Immature natural killer cell (primary cell): ENCODE data around the gene FTL. TPM values are rescaled to one million over a fixed set of nuclear protein-coding genes. Genes with fewer than 3 reads are reported as not detected.

Experiments
- DNase-seq, 3 donors: peaks; one replicate each; pipeline ENCODE4 v3.0.0; 2022; ENCODE audit warnings: mixed read lengths in 1 of 3
- H3K27ac Mint-ChIP-seq, 6 donors: one replicate each; pipeline ENCODE4 v1.8.0; 2020; ENCODE audit warnings: mixed read lengths in 6 of 6, mild to moderate bottlenecking in 5 of 6, inconsistent platforms in 4 of 6, moderate library complexity in 3 of 6
- H3K27me3 Mint-ChIP-seq, 3 donors: one replicate each; pipeline ENCODE4 v1.8.0; 2020 to 2021; ENCODE audit warnings: low read depth in 3 of 3, mild to moderate bottlenecking in 3 of 3, mixed read lengths in 3 of 3, moderate library complexity in 3 of 3, inconsistent platforms in 1 of 3
- H3K36me3 Mint-ChIP-seq, 3 donors: one replicate each; pipeline ENCODE4 v1.8.0; 2020; ENCODE audit warnings: mixed read lengths in 3 of 3, inconsistent platforms in 2 of 3, mild to moderate bottlenecking in 2 of 3
- H3K4me1 Mint-ChIP-seq, 2 donors: one replicate each; pipeline ENCODE4 v1.8.0; 2020; ENCODE audit warnings: inconsistent platforms in 2 of 2, mild to moderate bottlenecking in 2 of 2, mixed read lengths in 2 of 2, moderate library complexity in 1 of 2
- H3K4me3 Mint-ChIP-seq, 5 donors: one replicate each; pipeline ENCODE4 v1.8.0; 2020; ENCODE audit warnings: mild to moderate bottlenecking in 5 of 5, mixed read lengths in 5 of 5, inconsistent platforms in 3 of 5, moderate library complexity in 3 of 5
- H3K9me3 Mint-ChIP-seq, 6 donors: one replicate each; pipeline ENCODE4 v1.8.0; 2020; ENCODE audit warnings: mild to moderate bottlenecking in 6 of 6, mixed read lengths in 6 of 6, inconsistent platforms in 4 of 6, moderate library complexity in 3 of 6
- polyA plus RNA-seq, 3 donors: library from polyadenylated mRNA; unstranded; fragments of 300-500 nt; fragmentation: Illumina TruSeq; gene quantifications; one replicate each; pipeline ENCODE4 v1.2.3, GENCODE V29; 2021

Gene FTL
- polyA plus RNA-seq, 3 donors from 2014 or later = 3,472 to 4,403 (median 4,065) TPM

- peaks cover 27 to 38% of the 10 kb centered on the region in 2 donors for H3K4me1 Mint-ChIP-seq
- peaks cover 0 to 4% (median 0%) of the 10 kb centered on the region in 3 donors for H3K36me3 Mint-ChIP-seq
- H3K27me3 Mint-ChIP-seq = peaks cover 4 to 5% (median 5%) of the 10 kb centered on the region in 3 donors
- peak overlapping the region; percentile 90 to 99 (median 96) for H3K27ac Mint-ChIP-seq
- H3K4me3 Mint-ChIP-seq = peak overlapping the region; percentile 91 to 99 (median 95)
- DNase-seq = no peak
- H3K9me3 Mint-ChIP-seq = no peaks in the 10 kb centered on the region
Observed at GRCh38 chr19:48994035-48994386, 28.9 kb downstream of the FTL start.

- Mint-ChIP-seq H3K36me3 (no peaks in the 10 kb centered on the region), H3K27ac (peak overlapping the region in 1 of 6 donors; percentile 21)
Observed at GRCh38 chr19:48997972-48998371, 32.9 kb downstream of the FTL start.

GRCh38 chr19:48999481-49000325 is 34.6 kb downstream of the FTL start:
- no peak overlapping the region for H3K27ac Mint-ChIP-seq

More at GRCh38 chr19:48997972-48998371, 32.9 kb downstream of the FTL start:
- no peaks in the 10 kb centered on the region for H3K9me3 Mint-ChIP-seq
- H3K4me1 Mint-ChIP-seq = peaks cover 18 to 33% of the 10 kb centered on the region in 2 donors
- peak in 2 of 3 donors; percentile 14 to 30 for DNase-seq
- no peak overlapping the region for H3K4me3 Mint-ChIP-seq
- H3K27me3 Mint-ChIP-seq = peaks cover 0 to 5% (median 4%) of the 10 kb centered on the region in 3 donors

GRCh38 chr19:49004133-49004532 is 39.0 kb downstream of the FTL start:
- peaks cover 3 to 14% (median 7%) of the 10 kb centered on the region in 3 donors for H3K36me3 Mint-ChIP-seq

More at GRCh38 chr19:48999481-49000325, 34.6 kb downstream of the FTL start:
- Mint-ChIP-seq H3K4me3 (no peak overlapping the region), H3K36me3 (peaks cover 3 to 6% (median 4%) of the 10 kb centered on the region in 3 donors), H3K27me3 (no peaks in the 10 kb centered on the region), H3K9me3 (no peaks in the 10 kb centered on the region), H3K4me1 (peaks cover 8 to 21% of the 10 kb centered on the region in 2 donors)
- DNase-seq = peak; percentile 29 to 49 (median 34)

GRCh38 chr19:49004964-49005614 is 40.0 kb downstream of the FTL start:
- no peak overlapping the region for H3K27ac Mint-ChIP-seq
- H3K4me3 Mint-ChIP-seq = no peak overlapping the region

More at GRCh38 chr19:49004133-49004532, 39.0 kb downstream of the FTL start:
- no peak overlapping the region for H3K27ac Mint-ChIP-seq
- H3K9me3 Mint-ChIP-seq = no peaks in the 10 kb centered on the region
- no peak overlapping the region for H3K4me3 Mint-ChIP-seq
- H3K4me1 Mint-ChIP-seq = peaks cover 1 to 8% of the 10 kb centered on the region in 2 donors
- no peaks in the 10 kb centered on the region for H3K27me3 Mint-ChIP-seq
- DNase-seq = no peak

GRCh38 chr19:49006905-49007304 is 41.8 kb downstream of the FTL start:
- Mint-ChIP-seq H3K27me3 (peaks cover 0 to 1% (median 0%) of the 10 kb centered on the region in 3 donors), H3K9me3 (no peaks in the 10 kb centered on the region), H3K4me1 (no peaks in the 10 kb centered on the region), H3K4me3 (no peak overlapping the region), H3K36me3 (peaks cover 3 to 21% (median 11%) of the 10 kb centered on the region in 3 donors), H3K27ac (no peak overlapping the region)
- DNase-seq = no peak

More at GRCh38 chr19:49004964-49005614, 40.0 kb downstream of the FTL start:
- Mint-ChIP-seq H3K36me3 (peaks cover 3 to 17% (median 7%) of the 10 kb centered on the region in 3 donors), H3K27me3 (peaks cover 0 to under 1% (median 0%) of the 10 kb centered on the region in 3 donors), H3K9me3 (no peaks in the 10 kb centered on the region), H3K4me1 (no peaks in the 10 kb centered on the region)
- no peak for DNase-seq

- H3K4me1 Mint-ChIP-seq = no peaks in the 10 kb centered on the region
- H3K27ac Mint-ChIP-seq = no peak overlapping the region
- H3K36me3 Mint-ChIP-seq = peaks cover 0 to 15% (median 5%) of the 10 kb centered on the region in 3 donors
- no peak for DNase-seq
- H3K4me3 Mint-ChIP-seq = no peak overlapping the region
- H3K27me3 Mint-ChIP-seq = peaks cover 0 to 1% (median 0%) of the 10 kb centered on the region in 3 donors
- H3K9me3 Mint-ChIP-seq = no peaks in the 10 kb centered on the region
Observed at GRCh38 chr19:49009828-49010227, 44.7 kb downstream of the FTL start.

GRCh38 chr19:49010453-49010852 is 45.3 kb downstream of the FTL start:
- Mint-ChIP-seq H3K9me3 (no peaks in the 10 kb centered on the region), H3K4me3 (no peak overlapping the region)

GRCh38 chr19:49011194-49011593 is 46.1 kb downstream of the FTL start:
- H3K36me3 Mint-ChIP-seq = peaks cover 0 to 12% (median 4%) of the 10 kb centered on the region in 3 donors
- no peak for DNase-seq
- H3K9me3 Mint-ChIP-seq = no peaks in the 10 kb centered on the region
- H3K27ac Mint-ChIP-seq = no peak overlapping the region
- H3K4me3 Mint-ChIP-seq = no peak overlapping the region
- H3K4me1 Mint-ChIP-seq = no peaks in the 10 kb centered on the region
- H3K27me3 Mint-ChIP-seq = peaks cover 0 to 1% (median 0%) of the 10 kb centered on the region in 3 donors

More at GRCh38 chr19:49010453-49010852, 45.3 kb downstream of the FTL start:
- H3K27me3 Mint-ChIP-seq = peaks cover 0 to 1% (median 0%) of the 10 kb centered on the region in 3 donors
- DNase-seq = no peak
- H3K36me3 Mint-ChIP-seq = peaks cover 0 to 12% (median 4%) of the 10 kb centered on the region in 3 donors
- peak overlapping the region in 1 of 6 donors; percentile 69 for H3K27ac Mint-ChIP-seq
- no peaks in the 10 kb centered on the region for H3K4me1 Mint-ChIP-seq

GRCh38 chr19:49014123-49014869 is 49.2 kb downstream of the FTL start:
- H3K9me3 Mint-ChIP-seq = no peaks in the 10 kb centered on the region
- H3K36me3 Mint-ChIP-seq = peaks cover 0 to 7% (median 4%) of the 10 kb centered on the region in 3 donors
- H3K27ac Mint-ChIP-seq = no peak overlapping the region
- no peak for DNase-seq
- peaks cover 11 to 16% of the 10 kb centered on the region in 2 donors for H3K4me1 Mint-ChIP-seq
- H3K27me3 Mint-ChIP-seq = peaks cover 0 to 4% (median 1%) of the 10 kb centered on the region in 3 donors
- no peak overlapping the region for H3K4me3 Mint-ChIP-seq

- Mint-ChIP-seq H3K9me3 (no peaks in the 10 kb centered on the region), H3K4me1 (peaks cover 17 to 19% of the 10 kb centered on the region in 2 donors), H3K27ac (no peak overlapping the region), H3K27me3 (peaks cover 0 to 6% (median 1%) of the 10 kb centered on the region in 3 donors), H3K4me3 (no peak overlapping the region), H3K36me3 (peaks cover 0 to 4% (median 4%) of the 10 kb centered on the region in 3 donors)
- no peak for DNase-seq
Observed at GRCh38 chr19:49014870-49015255, 49.8 kb downstream of the FTL start.

- no peaks in the 10 kb centered on the region for H3K9me3 Mint-ChIP-seq
- H3K4me1 Mint-ChIP-seq = peaks cover 24 to 25% of the 10 kb centered on the region in 2 donors
- DNase-seq = no peak
- peaks cover 0 to 9% (median 0%) of the 10 kb centered on the region in 3 donors for H3K27me3 Mint-ChIP-seq
- peak overlapping the region in 1 of 5 donors; percentile 25 for H3K4me3 Mint-ChIP-seq
- no peaks in the 10 kb centered on the region for H3K36me3 Mint-ChIP-seq
- peak overlapping the region in 1 of 6 donors; percentile 12 for H3K27ac Mint-ChIP-seq
Observed at GRCh38 chr19:49016067-49016839, 51.1 kb downstream of the FTL start.
